ENCODE results near the gene SRMS. TPM values are rescaled to one million over a fixed set of nuclear protein-coding genes. Genes with fewer than 3 reads are reported as not detected.

The SRMS gene
- total RNA-seq, 4 donors from 2014 or later, result not detected

- Histone ChIP-seq H3K4me1 (no peaks in the 10 kb centered on the region), H3K4me3 (no peak overlapping the region), H3K9me3 (no peaks in the 10 kb centered on the region), H3K27ac (no peak overlapping the region), H3K36me3 (no peaks in the 10 kb centered on the region), H3K27me3 (peaks cover 39 to 55% (median 44%) of the 10 kb centered on the region in 3 donors)
- intact Hi-C loops (cut with DNase I; ENCODE audit: low total_unique reads), result no loop called here
- TF ChIP-seq POLR2A (IDR thresholded peaks at IDR 0.05), result no peak
- in situ Hi-C loops (cut with MboI; ENCODE audit: low sequenced_read_pairs in 4 of 4), result no loop called here
- ATAC-seq (no peak), DNase-seq (no peak)
Observed at GRCh38 chr20:63551068-63551467, 3.5 kb upstream of the SRMS start.

GRCh38 chr20:63549679-63550282 is 2.2 kb upstream of the SRMS start:
- no peak overlapping the region for H3K4me3 ChIP-seq
- peaks cover 39 to 55% (median 44%) of the 10 kb centered on the region in 3 donors for H3K27me3 ChIP-seq
- TF ChIP-seq POLR2A (IDR thresholded peaks at IDR 0.05) (no peak), CTCF (IDR thresholded peaks at IDR 0.05 in 4 of 5, conservative IDR thresholded peaks at IDR 0.05 in 1 of 5) (no peak)
- H3K36me3 ChIP-seq, result no peaks in the 10 kb centered on the region
- DNase-seq (no peak), ATAC-seq (no peak)
- no peaks in the 10 kb centered on the region for H3K9me3 ChIP-seq
- H3K27ac ChIP-seq, result no peak overlapping the region
- no peaks in the 10 kb centered on the region for H3K4me1 ChIP-seq
- intact Hi-C loops (cut with DNase I; ENCODE audit: low total_unique reads), result no loop called here
- in situ Hi-C loops (cut with MboI; ENCODE audit: low sequenced_read_pairs in 4 of 4), result loop anchor here in 1 of 4 donors (25.0 kb wide), 1 partner anchor 88 kb away; the partner anchor contains the start of gene GMEB2

GRCh38 chr20:63549019-63549418 is 1.5 kb upstream of the SRMS start:
- H3K36me3 ChIP-seq, result no peaks in the 10 kb centered on the region
- no peak overlapping the region for H3K27ac ChIP-seq
- DNase-seq (no peak), ATAC-seq (no peak)
- no peak for TF ChIP-seq CTCF (IDR thresholded peaks at IDR 0.05 in 4 of 5, conservative IDR thresholded peaks at IDR 0.05 in 1 of 5)
- TF ChIP-seq POLR2A (IDR thresholded peaks at IDR 0.05), result no peak
- in situ Hi-C loops (cut with MboI; ENCODE audit: low sequenced_read_pairs in 4 of 4) (loop anchor here in 1 of 4 donors (25.0 kb wide), 1 partner anchor 88 kb away; the partner anchor contains the start of gene GMEB2), intact Hi-C loops (cut with DNase I; ENCODE audit: low total_unique reads) (no loop called here)
- H3K27me3 ChIP-seq, result peaks cover 39 to 50% (median 39%) of the 10 kb centered on the region in 3 donors
- H3K4me3 ChIP-seq, result no peak overlapping the region
- H3K9me3 ChIP-seq, result no peaks in the 10 kb centered on the region
- no peaks in the 10 kb centered on the region for H3K4me1 ChIP-seq

- no peak overlapping the region for H3K27ac ChIP-seq
- intact Hi-C loops (cut with DNase I; ENCODE audit: low total_unique reads) (no loop called here), in situ Hi-C loops (cut with MboI; ENCODE audit: low sequenced_read_pairs in 4 of 4) (loop anchor here in 1 of 4 donors (25.0 kb wide), 1 partner anchor 89 kb away; the partner anchor contains the start of gene GMEB2)
- ATAC-seq (no peak), DNase-seq (no peak)
- peaks cover 34 to 46% (median 36%) of the 10 kb centered on the region in 3 donors for H3K27me3 ChIP-seq
- no peaks in the 10 kb centered on the region for H3K9me3 ChIP-seq
- no peaks in the 10 kb centered on the region for H3K4me1 ChIP-seq
- H3K4me3 ChIP-seq, result no peak overlapping the region
- H3K36me3 ChIP-seq, result no peaks in the 10 kb centered on the region
- TF ChIP-seq POLR2A (IDR thresholded peaks at IDR 0.05) (no peak), CTCF (IDR thresholded peaks at IDR 0.05 in 4 of 5, conservative IDR thresholded peaks at IDR 0.05 in 1 of 5) (no peak)
Observed at GRCh38 chr20:63548542-63548941, 993 bp upstream of the SRMS start.

- Histone ChIP-seq H3K36me3 (no peaks in the 10 kb centered on the region), H3K9me3 (no peaks in the 10 kb centered on the region), H3K4me1 (no peaks in the 10 kb centered on the region), H3K4me3 (no peak overlapping the region), H3K27me3 (peaks cover 32 to 40% (median 33%) of the 10 kb centered on the region in 3 donors), H3K27ac (no peak overlapping the region)
- DNase-seq (no peak), ATAC-seq (no peak)
- in situ Hi-C loops (cut with MboI; ENCODE audit: low sequenced_read_pairs in 4 of 4) (loop anchor here in 1 of 4 donors (25.0 kb wide), 1 partner anchor 90 kb away; the partner anchor contains the start of gene GMEB2), intact Hi-C loops (cut with DNase I; ENCODE audit: low total_unique reads) (no loop called here)
- TF ChIP-seq POLR2A (IDR thresholded peaks at IDR 0.05), result no peak
- TF ChIP-seq CTCF (IDR thresholded peaks at IDR 0.05 in 4 of 5, conservative IDR thresholded peaks at IDR 0.05 in 1 of 5), result no peak
Observed at GRCh38 chr20:63546956-63547724, 409 bp downstream of the SRMS start.

Measured in gastrocnemius medialis (tissue), 4 donors.